ENCODE results near the gene SLC17A6. TPM values are rescaled to one million over a fixed set of nuclear protein-coding genes. Genes with fewer than 3 reads are reported as not detected.

Gene SLC17A6
- total RNA-seq, 1 experiment from 2014 or later = not detected

- Mint-ChIP-seq H3K27ac (ENCODE audit: low read depth, unreplicated experiment) (no peak overlapping the region), H3K27me3 (ENCODE audit: insufficient read depth, unreplicated experiment) (peaks cover 88% of the 10 kb centered on the region), H3K4me3 (ENCODE audit: unreplicated experiment) (no peak overlapping the region), H3K9me3 (ENCODE audit: unreplicated experiment) (no peaks in the 10 kb centered on the region), H3K4me1 (ENCODE audit: insufficient read depth, unreplicated experiment) (no peaks in the 10 kb centered on the region), H3K36me3 (ENCODE audit: insufficient read depth, unreplicated experiment) (peaks cover 5% of the 10 kb centered on the region)
- intact Hi-C loops (cut with micrococcal nuclease) = no loop called here
- no peak for TF ChIP-seq CTCF (IDR thresholded peaks at IDR 0.05; ENCODE audit: unreplicated experiment)
- ChIA-PET POLR2A (no interaction called here), CTCF (interaction anchor here (0.9 kb wide), 1 partner anchor 199 kb away, joined by 3 read pairs; no protein-coding TSS in a partner anchor)
- DNase-seq (ENCODE audit: unreplicated experiment) = no peak
- BruUV-seq (replicated peaks) = no TSS peak
These were observed 2.8 kb downstream of the SLC17A6 start for GRCh38 chr11:22340701-22341587.

- no peak overlapping the region for H3K27ac Mint-ChIP-seq (ENCODE audit: low read depth, unreplicated experiment)
- no peak overlapping the region for H3K4me3 Mint-ChIP-seq (ENCODE audit: unreplicated experiment)
- H3K27me3 Mint-ChIP-seq (ENCODE audit: insufficient read depth, unreplicated experiment) = peaks cover 93% of the 10 kb centered on the region
- intact Hi-C loops (cut with micrococcal nuclease) = no loop called here
- POLR2A ChIA-PET = no interaction called here
- no peak for TF ChIP-seq CTCF (IDR thresholded peaks at IDR 0.05; ENCODE audit: unreplicated experiment)
- CTCF ChIA-PET = interaction anchor here (0.9 kb wide), 1 partner anchor 198 kb away, joined by 3 read pairs; no protein-coding TSS in a partner anchor
- H3K4me1 Mint-ChIP-seq (ENCODE audit: insufficient read depth, unreplicated experiment) = no peaks in the 10 kb centered on the region
- H3K9me3 Mint-ChIP-seq (ENCODE audit: unreplicated experiment) = no peaks in the 10 kb centered on the region
- H3K36me3 Mint-ChIP-seq (ENCODE audit: insufficient read depth, unreplicated experiment) = peaks cover 5% of the 10 kb centered on the region
- no TSS peak for BruUV-seq (replicated peaks)
- DNase-seq (ENCODE audit: unreplicated experiment) = no peak
These were observed 3.4 kb downstream of the SLC17A6 start for GRCh38 chr11:22341588-22341931.

GRCh38 chr11:22342211-22343031, 4.2 kb downstream of the SLC17A6 start:
- no peak for DNase-seq (ENCODE audit: unreplicated experiment)
- peaks cover 87% of the 10 kb centered on the region for H3K27me3 Mint-ChIP-seq (ENCODE audit: insufficient read depth, unreplicated experiment)
- ChIA-PET POLR2A (no interaction called here), CTCF (no interaction called here)
- no TSS peak for BruUV-seq (replicated peaks)
- no peak overlapping the region for H3K27ac Mint-ChIP-seq (ENCODE audit: low read depth, unreplicated experiment)
- TF ChIP-seq CTCF (IDR thresholded peaks at IDR 0.05; ENCODE audit: unreplicated experiment) = no peak
- no peaks in the 10 kb centered on the region for H3K9me3 Mint-ChIP-seq (ENCODE audit: unreplicated experiment)
- peaks cover 5% of the 10 kb centered on the region for H3K36me3 Mint-ChIP-seq (ENCODE audit: insufficient read depth, unreplicated experiment)
- no peak overlapping the region for H3K4me3 Mint-ChIP-seq (ENCODE audit: unreplicated experiment)
- H3K4me1 Mint-ChIP-seq (ENCODE audit: insufficient read depth, unreplicated experiment) = no peaks in the 10 kb centered on the region
- intact Hi-C loops (cut with micrococcal nuclease) = no loop called here

GRCh38 chr11:22343032-22343324, 4.8 kb downstream of the SLC17A6 start:
- no peak overlapping the region for H3K27ac Mint-ChIP-seq (ENCODE audit: low read depth, unreplicated experiment)
- no peak for DNase-seq (ENCODE audit: unreplicated experiment)
- H3K36me3 Mint-ChIP-seq (ENCODE audit: insufficient read depth, unreplicated experiment) = peaks cover 5% of the 10 kb centered on the region
- TF ChIP-seq CTCF (IDR thresholded peaks at IDR 0.05; ENCODE audit: unreplicated experiment) = no peak
- CTCF ChIA-PET = no interaction called here
- H3K27me3 Mint-ChIP-seq (ENCODE audit: insufficient read depth, unreplicated experiment) = peaks cover 86% of the 10 kb centered on the region
- H3K4me1 Mint-ChIP-seq (ENCODE audit: insufficient read depth, unreplicated experiment) = no peaks in the 10 kb centered on the region
- intact Hi-C loops (cut with micrococcal nuclease) = no loop called here
- H3K4me3 Mint-ChIP-seq (ENCODE audit: unreplicated experiment) = no peak overlapping the region
- BruUV-seq (replicated peaks) = no TSS peak
- H3K9me3 Mint-ChIP-seq (ENCODE audit: unreplicated experiment) = no peaks in the 10 kb centered on the region
- POLR2A ChIA-PET = no interaction called here

All from MCF 10A (cell line).